GM19455 (cell line): ENCODE measurements around the gene SRP68.

Experiments used
- ATAC-seq: cut with Tn5 transposase; IDR thresholded peaks from one replicate; pipeline ENCODE4 v1.9.1; 2021; ENCODE audit not compliant: unreplicated experiment

Gene SRP68

DNA sequence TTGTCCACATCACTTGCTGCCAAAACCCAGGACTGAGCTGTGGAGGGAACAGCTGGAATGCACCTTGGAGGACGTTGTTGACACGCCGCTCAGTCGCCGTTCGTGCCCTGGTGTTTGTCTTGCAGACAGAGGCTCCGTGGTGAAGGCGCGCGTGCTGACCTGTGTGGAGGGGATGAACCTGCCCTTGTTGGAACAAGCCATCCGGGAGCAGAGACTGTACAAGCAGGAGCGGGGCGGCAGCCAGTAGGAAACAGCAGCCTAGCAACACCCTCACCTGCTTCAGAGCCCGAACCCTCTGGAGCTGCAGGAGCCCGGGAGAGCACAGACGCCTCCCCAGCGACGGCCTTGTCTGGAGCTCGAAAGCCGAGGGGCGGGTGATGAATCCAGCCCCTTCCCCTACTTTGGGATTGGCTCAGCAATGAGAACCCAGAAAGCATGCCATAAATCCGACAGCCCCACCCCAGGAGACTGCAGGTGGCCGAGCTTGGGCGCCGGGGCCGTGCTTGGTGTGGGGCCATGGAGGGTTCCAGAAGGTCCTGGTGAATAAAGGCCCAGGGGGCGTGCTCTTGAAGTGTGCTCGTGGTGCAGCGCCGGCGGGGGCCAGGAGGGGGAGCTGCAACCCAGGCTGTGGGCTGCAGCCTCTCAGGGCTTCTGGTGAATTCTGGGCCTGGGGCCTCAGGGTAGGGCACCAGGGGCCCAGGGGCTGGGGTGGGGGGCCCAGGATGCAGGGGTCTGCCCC is 72.1 kb downstream of the SRP68 start:
- no peak for ATAC-seq

DNA sequence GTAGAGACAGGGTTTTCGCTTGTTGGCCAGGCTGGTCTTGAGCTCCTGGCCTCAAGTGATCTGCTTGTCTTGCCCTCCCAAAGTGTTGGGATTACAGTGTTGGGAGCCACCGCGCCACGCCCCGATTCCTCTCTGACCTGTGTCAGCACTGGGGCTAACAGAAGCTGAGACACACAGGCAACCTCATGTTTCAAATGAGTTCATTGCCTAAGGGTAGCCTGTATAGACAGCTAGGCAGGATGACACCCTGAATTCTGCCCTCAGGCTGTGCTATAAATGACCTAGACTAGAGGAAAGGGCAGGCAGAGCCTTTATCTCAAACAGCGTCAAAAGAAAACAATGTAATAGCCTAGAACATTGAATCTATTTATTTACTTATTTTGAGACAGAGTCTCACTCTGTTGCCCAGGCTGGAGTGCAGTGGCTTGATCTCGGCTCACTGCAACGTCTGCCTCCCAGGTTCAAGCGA is 74.0 kb downstream of the SRP68 start:
- ATAC-seq, result no peak

DNA sequence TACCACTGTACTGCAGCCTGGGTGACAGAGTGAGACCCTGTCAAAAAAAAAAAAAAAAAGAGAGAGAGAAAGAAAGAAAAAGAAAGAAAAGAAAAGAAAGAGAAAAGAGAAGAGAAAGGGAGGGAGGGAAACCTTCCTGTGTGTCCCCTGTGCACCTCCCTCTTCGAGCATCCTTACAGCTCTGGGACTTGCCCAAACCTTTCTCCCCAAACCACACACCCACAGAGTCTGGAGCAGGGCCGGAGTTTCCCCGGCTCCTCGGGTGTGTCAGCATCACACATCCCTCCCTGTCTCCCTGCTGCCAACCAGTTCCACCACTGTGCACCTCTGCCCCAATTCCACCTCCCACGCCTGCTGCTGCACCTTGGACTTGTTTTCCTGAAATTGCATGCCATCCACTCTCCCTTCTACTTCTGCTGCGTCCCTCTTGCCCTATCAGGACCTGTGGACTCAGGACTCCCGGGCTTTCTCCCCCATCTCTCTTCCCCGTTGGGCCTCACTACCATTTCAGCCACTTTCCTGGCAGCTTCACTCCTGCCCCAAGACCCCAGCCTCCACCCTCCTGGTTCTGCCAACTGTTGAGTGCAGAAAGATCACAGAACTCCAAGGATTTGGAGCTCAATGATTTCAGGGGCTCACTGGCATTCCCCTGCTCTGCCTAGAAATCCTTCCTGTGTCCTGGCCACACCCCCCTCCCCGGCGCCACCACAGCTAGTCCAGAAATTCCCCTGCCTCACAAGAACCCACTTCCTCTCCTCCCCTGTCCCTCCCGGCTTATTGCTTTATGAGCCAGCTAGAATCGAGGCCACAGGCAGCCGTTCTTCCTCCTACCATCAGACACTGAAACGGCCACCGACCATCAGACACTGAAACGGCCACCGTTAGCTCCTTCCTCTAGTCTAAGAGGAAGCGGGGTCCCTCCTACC is 75.4 kb downstream of the SRP68 start:
- no peak for ATAC-seq

DNA sequence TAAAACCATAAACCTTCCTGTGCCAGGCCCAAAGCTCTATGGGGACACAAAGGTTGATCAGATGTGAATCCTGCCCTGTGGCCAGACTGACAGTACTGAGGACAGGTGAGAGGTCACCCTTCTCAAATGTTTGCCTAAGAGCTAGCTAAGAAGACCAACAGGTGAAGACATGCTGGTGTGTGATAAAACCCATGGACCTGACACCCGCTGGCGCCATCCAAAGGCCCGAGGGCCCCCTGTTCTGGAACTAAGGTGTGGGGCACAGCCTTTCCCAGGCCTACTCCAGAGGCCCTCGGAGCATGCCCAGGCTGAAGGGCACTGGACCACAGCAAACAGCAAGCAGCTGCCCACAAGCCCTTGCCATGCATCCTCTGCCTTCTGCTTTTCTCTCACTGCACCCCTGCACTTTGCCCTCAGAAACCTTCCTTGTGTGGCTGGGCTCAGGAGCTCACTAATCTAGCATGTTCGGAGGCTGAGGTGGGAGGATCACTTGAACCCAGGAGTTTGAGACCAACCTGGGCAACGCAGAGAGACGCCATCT is 76.9 kb downstream of the SRP68 start:
- no peak for ATAC-seq

DNA sequence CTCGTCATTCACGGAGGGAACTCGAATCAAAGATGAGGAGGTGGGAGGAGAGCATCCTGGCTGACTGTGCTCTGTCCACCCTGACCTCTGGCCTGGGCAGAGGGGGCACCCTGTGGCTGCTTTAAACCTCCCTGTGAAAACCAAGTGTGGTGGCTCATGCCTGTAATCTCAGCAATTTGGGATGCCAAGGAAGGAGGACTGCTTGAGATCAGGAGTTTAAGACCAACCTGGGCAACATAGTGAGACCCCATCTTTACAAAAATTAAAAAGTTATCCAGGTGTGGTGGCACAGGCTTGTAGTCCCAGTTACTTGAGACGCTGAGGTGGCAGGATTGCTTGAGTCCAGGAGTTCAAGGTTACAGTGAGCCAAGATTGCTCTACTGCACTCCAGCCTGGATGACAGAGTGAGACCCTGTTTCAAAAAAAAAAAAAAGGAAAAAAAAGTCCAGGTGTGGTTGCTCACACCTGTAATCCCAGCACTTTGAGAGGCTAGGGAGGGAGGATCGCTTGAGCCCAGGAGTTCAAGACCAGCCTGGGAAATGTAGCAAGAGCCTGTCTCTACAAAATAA is 77.4 kb downstream of the SRP68 start:
- no peak for ATAC-seq

DNA sequence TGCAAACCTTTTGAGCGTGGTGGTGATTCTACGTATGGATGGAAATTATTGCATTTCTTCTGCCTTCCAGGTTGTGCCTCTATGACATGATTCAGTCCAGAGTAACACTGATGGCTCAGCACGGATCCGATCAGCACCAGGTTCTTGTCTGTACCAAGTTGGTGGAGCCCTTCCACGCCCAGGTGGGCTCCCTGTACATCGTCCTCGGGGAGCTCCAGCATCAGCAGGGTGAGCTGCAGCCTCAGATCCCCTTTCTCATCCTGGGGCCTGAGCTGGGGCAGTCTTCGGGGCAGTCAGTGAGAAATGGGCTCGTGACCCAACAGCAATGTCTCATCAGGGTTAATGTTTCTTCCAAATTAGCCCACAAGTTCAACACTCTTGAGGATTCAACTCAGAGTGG is 80.9 kb downstream of the SRP68 start:
- ATAC-seq, result no peak
